Measurements from ENCODE around the gene CFAP299.

DNA sequence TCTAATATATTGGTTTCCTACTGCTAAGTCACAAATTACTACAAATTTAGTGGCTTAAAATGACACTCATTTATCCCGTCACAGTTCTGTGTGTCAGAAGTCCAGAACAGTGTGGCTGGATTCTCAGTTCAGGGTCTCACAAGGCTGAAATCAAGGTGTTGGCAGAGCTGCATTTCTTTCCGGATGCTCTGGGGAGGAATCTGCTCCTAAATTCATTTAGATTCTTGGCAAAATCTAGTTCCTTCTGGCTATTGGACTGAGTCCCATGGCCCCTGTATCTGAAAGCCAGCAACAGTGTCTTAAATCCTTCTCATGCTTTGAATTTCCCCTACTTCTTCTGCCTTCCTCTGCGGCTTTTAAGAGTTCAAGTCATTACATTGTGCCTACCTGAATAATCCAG lies 591.9 kb downstream of the CFAP299 start:
- TF ChIP-seq, protein P1, sequence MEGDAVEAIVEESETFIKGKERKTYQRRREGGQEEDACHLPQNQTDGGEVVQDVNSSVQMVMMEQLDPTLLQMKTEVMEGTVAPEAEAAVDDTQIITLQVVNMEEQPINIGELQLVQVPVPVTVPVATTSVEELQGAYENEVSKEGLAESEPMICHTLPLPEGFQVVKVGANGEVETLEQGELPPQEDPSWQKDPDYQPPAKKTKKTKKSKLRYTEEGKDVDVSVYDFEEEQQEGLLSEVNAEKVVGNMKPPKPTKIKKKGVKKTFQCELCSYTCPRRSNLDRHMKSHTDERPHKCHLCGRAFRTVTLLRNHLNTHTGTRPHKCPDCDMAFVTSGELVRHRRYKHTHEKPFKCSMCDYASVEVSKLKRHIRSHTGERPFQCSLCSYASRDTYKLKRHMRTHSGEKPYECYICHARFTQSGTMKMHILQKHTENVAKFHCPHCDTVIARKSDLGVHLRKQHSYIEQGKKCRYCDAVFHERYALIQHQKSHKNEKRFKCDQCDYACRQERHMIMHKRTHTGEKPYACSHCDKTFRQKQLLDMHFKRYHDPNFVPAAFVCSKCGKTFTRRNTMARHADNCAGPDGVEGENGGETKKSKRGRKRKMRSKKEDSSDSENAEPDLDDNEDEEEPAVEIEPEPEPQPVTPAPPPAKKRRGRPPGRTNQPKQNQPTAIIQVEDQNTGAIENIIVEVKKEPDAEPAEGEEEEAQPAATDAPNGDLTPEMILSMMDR (IDR thresholded peaks at IDR 0.05), result no peak
- TF ChIP-seq POLR2A (IDR thresholded peaks at IDR 0.05), result no peak

Measured in Peyer's patch (tissue), 4 donors.